Measurements from ENCODE around the gene C4orf51.

C4orf51 gene

GRCh38 chr4:145769450-145770037, 89.6 kb downstream of the C4orf51 start:
- H3K27ac ChIP-seq (ENCODE audit: low read depth, low read length), result no peak overlapping the region
- no peaks in the 10 kb centered on the region for H3K9me3 ChIP-seq (ENCODE audit: control insufficient read depth in 1 of 2, low read length in 2 of 2)
- no peak overlapping the region for H3K9ac ChIP-seq (ENCODE audit: low read depth in 1 of 2, low read length in 2 of 2)
- H3K4me3 ChIP-seq (ENCODE audit: low read depth in 1 of 2, low read length in 2 of 2), result no peak overlapping the region
- H3K4me1 ChIP-seq (ENCODE audit: control insufficient read depth in 1 of 2, insufficient read depth in 2 of 2, low read length in 2 of 2), result no peaks in the 10 kb centered on the region
- H3K36me3 ChIP-seq (ENCODE audit: control insufficient read depth in 1 of 2, insufficient read depth in 2 of 2, low read length in 2 of 2), result peaks cover 11 to 56% of the 10 kb centered on the region in 2 donors
- H3K27me3 ChIP-seq (ENCODE audit: control insufficient read depth in 1 of 2, insufficient read depth in 2 of 2, low read length in 2 of 2), result no peaks in the 10 kb centered on the region

GRCh38 chr4:145770124-145770523, 90.2 kb downstream of the C4orf51 start:
- Histone ChIP-seq H3K27ac (ENCODE audit: low read depth, low read length) (no peak overlapping the region), H3K9me3 (ENCODE audit: control insufficient read depth in 1 of 2, low read length in 2 of 2) (no peaks in the 10 kb centered on the region)

GRCh38 chr4:145772347-145772746, 92.4 kb downstream of the C4orf51 start:
- H3K27ac ChIP-seq (ENCODE audit: low read depth, low read length), result no peak overlapping the region
- H3K9me3 ChIP-seq (ENCODE audit: control insufficient read depth in 1 of 2, low read length in 2 of 2), result no peaks in the 10 kb centered on the region
- H3K27me3 ChIP-seq (ENCODE audit: control insufficient read depth in 1 of 2, insufficient read depth in 2 of 2, low read length in 2 of 2), result no peaks in the 10 kb centered on the region
- peaks cover 11 to 65% of the 10 kb centered on the region in 2 donors for H3K36me3 ChIP-seq (ENCODE audit: control insufficient read depth in 1 of 2, insufficient read depth in 2 of 2, low read length in 2 of 2)
- no peaks in the 10 kb centered on the region for H3K4me1 ChIP-seq (ENCODE audit: control insufficient read depth in 1 of 2, insufficient read depth in 2 of 2, low read length in 2 of 2)
- H3K4me3 ChIP-seq (ENCODE audit: low read depth in 1 of 2, low read length in 2 of 2), result no peak overlapping the region
- H3K9ac ChIP-seq (ENCODE audit: low read depth in 1 of 2, low read length in 2 of 2), result no peak overlapping the region

More at GRCh38 chr4:145770124-145770523, 90.2 kb downstream of the C4orf51 start:
- Histone ChIP-seq H3K36me3 (ENCODE audit: control insufficient read depth in 1 of 2, insufficient read depth in 2 of 2, low read length in 2 of 2) (peaks cover 11 to 56% of the 10 kb centered on the region in 2 donors), H3K4me3 (ENCODE audit: low read depth in 1 of 2, low read length in 2 of 2) (no peak overlapping the region), H3K4me1 (ENCODE audit: control insufficient read depth in 1 of 2, insufficient read depth in 2 of 2, low read length in 2 of 2) (no peaks in the 10 kb centered on the region), H3K27me3 (ENCODE audit: control insufficient read depth in 1 of 2, insufficient read depth in 2 of 2, low read length in 2 of 2) (no peaks in the 10 kb centered on the region), H3K9ac (ENCODE audit: low read depth in 1 of 2, low read length in 2 of 2) (no peak overlapping the region)

GRCh38 chr4:145773581-145774234, 93.8 kb downstream of the C4orf51 start:
- Histone ChIP-seq H3K36me3 (ENCODE audit: control insufficient read depth in 1 of 2, insufficient read depth in 2 of 2, low read length in 2 of 2) (peaks cover 11 to 61% of the 10 kb centered on the region in 2 donors), H3K27ac (ENCODE audit: low read depth, low read length) (no peak overlapping the region)

DNA sequence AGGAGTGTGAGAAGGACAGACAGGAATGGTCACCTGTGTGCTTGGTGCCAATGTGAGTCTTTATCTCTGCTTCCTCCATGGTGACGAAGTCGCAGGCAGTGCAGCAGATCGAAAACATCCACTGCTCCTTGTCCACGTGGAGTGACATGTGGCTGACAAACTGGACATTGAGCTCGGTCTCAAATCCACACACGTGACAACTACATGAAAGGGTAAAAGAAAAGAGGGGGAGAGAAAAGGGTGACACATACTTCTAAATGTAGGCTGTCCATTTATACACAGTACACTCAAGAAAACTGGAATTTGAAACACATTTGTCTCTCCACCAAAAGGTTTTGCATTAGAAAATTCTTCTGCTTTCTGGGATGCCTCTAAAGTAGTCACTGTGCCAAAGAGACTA, 94.5 kb downstream of the C4orf51 start:
- H3K36me3 ChIP-seq (ENCODE audit: control insufficient read depth in 1 of 2, insufficient read depth in 2 of 2, low read length in 2 of 2), result peaks cover 11 to 66% of the 10 kb centered on the region in 2 donors
- H3K27ac ChIP-seq (ENCODE audit: low read depth, low read length), result no peak overlapping the region
- H3K9me3 ChIP-seq (ENCODE audit: control insufficient read depth in 1 of 2, low read length in 2 of 2), result no peaks in the 10 kb centered on the region
- H3K4me1 ChIP-seq (ENCODE audit: control insufficient read depth in 1 of 2, insufficient read depth in 2 of 2, low read length in 2 of 2), result no peaks in the 10 kb centered on the region
- no peak overlapping the region for H3K9ac ChIP-seq (ENCODE audit: low read depth in 1 of 2, low read length in 2 of 2)
- H3K4me3 ChIP-seq (ENCODE audit: low read depth in 1 of 2, low read length in 2 of 2), result no peak overlapping the region
- no peaks in the 10 kb centered on the region for H3K27me3 ChIP-seq (ENCODE audit: control insufficient read depth in 1 of 2, insufficient read depth in 2 of 2, low read length in 2 of 2)

More at GRCh38 chr4:145773581-145774234, 93.8 kb downstream of the C4orf51 start:
- no peak overlapping the region for H3K4me3 ChIP-seq (ENCODE audit: low read depth in 1 of 2, low read length in 2 of 2)
- no peaks in the 10 kb centered on the region for H3K27me3 ChIP-seq (ENCODE audit: control insufficient read depth in 1 of 2, insufficient read depth in 2 of 2, low read length in 2 of 2)
- H3K4me1 ChIP-seq (ENCODE audit: control insufficient read depth in 1 of 2, insufficient read depth in 2 of 2, low read length in 2 of 2), result no peaks in the 10 kb centered on the region
- no peaks in the 10 kb centered on the region for H3K9me3 ChIP-seq (ENCODE audit: control insufficient read depth in 1 of 2, low read length in 2 of 2)
- no peak overlapping the region for H3K9ac ChIP-seq (ENCODE audit: low read depth in 1 of 2, low read length in 2 of 2)

GRCh38 chr4:145775406-145775805, 95.5 kb downstream of the C4orf51 start:
- Histone ChIP-seq H3K9me3 (ENCODE audit: control insufficient read depth in 1 of 2, low read length in 2 of 2) (no peaks in the 10 kb centered on the region), H3K27me3 (ENCODE audit: control insufficient read depth in 1 of 2, insufficient read depth in 2 of 2, low read length in 2 of 2) (no peaks in the 10 kb centered on the region), H3K4me3 (ENCODE audit: low read depth in 1 of 2, low read length in 2 of 2) (no peak overlapping the region), H3K9ac (ENCODE audit: low read depth in 1 of 2, low read length in 2 of 2) (no peak overlapping the region), H3K36me3 (ENCODE audit: control insufficient read depth in 1 of 2, insufficient read depth in 2 of 2, low read length in 2 of 2) (peaks cover 11 to 66% of the 10 kb centered on the region in 2 donors), H3K27ac (ENCODE audit: low read depth, low read length) (no peak overlapping the region), H3K4me1 (ENCODE audit: control insufficient read depth in 1 of 2, insufficient read depth in 2 of 2, low read length in 2 of 2) (no peaks in the 10 kb centered on the region)

GRCh38 chr4:145776208-145776607, 96.3 kb downstream of the C4orf51 start:
- H3K4me1 ChIP-seq (ENCODE audit: control insufficient read depth in 1 of 2, insufficient read depth in 2 of 2, low read length in 2 of 2), result no peaks in the 10 kb centered on the region
- no peak overlapping the region for H3K4me3 ChIP-seq (ENCODE audit: low read depth in 1 of 2, low read length in 2 of 2)
- no peak overlapping the region for H3K9ac ChIP-seq (ENCODE audit: low read depth in 1 of 2, low read length in 2 of 2)
- H3K27me3 ChIP-seq (ENCODE audit: control insufficient read depth in 1 of 2, insufficient read depth in 2 of 2, low read length in 2 of 2), result no peaks in the 10 kb centered on the region
- H3K36me3 ChIP-seq (ENCODE audit: control insufficient read depth in 1 of 2, insufficient read depth in 2 of 2, low read length in 2 of 2), result peaks cover 11 to 62% of the 10 kb centered on the region in 2 donors
- no peaks in the 10 kb centered on the region for H3K9me3 ChIP-seq (ENCODE audit: control insufficient read depth in 1 of 2, low read length in 2 of 2)
- H3K27ac ChIP-seq (ENCODE audit: low read depth, low read length), result no peak overlapping the region

DNA sequence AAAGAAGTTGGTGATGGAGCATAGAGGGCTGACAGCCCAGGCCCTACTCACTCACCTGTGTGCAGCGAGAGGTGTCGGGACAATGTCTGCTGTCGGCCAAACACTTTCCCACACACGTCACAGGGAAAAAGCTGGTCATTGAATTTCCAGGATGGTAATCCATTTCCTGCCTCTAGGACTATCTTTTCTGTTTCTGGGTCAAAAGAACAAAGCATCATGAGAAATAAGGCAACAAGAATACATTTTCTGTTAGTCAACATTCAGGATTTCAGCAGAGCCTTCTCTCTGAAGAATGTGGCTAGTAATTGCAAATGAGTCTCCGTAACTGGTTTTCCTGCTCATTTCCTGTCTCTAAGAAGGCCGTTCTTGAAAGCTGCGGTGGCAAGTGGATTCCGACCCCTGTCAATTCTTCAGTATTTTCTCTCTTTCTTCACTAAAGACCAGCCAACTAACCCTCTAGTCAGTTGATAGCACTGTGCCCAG, 99.4 kb downstream of the C4orf51 start:
- no peaks in the 10 kb centered on the region for H3K4me1 ChIP-seq (ENCODE audit: control insufficient read depth in 1 of 2, insufficient read depth in 2 of 2, low read length in 2 of 2)
- H3K36me3 ChIP-seq (ENCODE audit: control insufficient read depth in 1 of 2, insufficient read depth in 2 of 2, low read length in 2 of 2), result peaks cover 7 to 31% of the 10 kb centered on the region in 2 donors
- H3K4me3 ChIP-seq (ENCODE audit: low read depth in 1 of 2, low read length in 2 of 2), result no peak overlapping the region
- no peaks in the 10 kb centered on the region for H3K27me3 ChIP-seq (ENCODE audit: control insufficient read depth in 1 of 2, insufficient read depth in 2 of 2, low read length in 2 of 2)
- H3K9me3 ChIP-seq (ENCODE audit: control insufficient read depth in 1 of 2, low read length in 2 of 2), result no peaks in the 10 kb centered on the region
- H3K27ac ChIP-seq (ENCODE audit: low read depth, low read length), result no peak overlapping the region
- no peak overlapping the region for H3K9ac ChIP-seq (ENCODE audit: low read depth in 1 of 2, low read length in 2 of 2)

DNA sequence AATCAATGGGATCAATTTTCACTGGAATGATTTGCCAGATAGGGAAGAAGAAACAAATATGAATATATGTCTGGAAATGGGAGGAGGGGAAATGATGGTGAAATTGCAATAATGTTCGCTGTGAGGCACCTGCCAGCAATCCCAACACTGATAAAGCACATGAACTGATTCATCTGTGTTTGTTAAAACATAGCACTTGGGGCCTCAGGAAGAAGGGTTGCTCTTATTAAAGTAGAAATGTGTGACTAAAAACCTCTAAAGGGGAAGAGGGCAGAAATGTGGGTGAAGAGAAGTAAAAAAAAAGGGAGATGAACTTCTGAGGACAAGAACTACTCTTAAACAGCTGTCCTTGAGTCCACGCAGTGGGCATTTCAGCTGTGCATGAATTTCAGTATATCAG, 101.4 kb downstream of the C4orf51 start:
- Histone ChIP-seq H3K4me1 (ENCODE audit: control insufficient read depth in 1 of 2, insufficient read depth in 2 of 2, low read length in 2 of 2) (no peaks in the 10 kb centered on the region), H3K27ac (ENCODE audit: low read depth, low read length) (no peak overlapping the region), H3K9me3 (ENCODE audit: control insufficient read depth in 1 of 2, low read length in 2 of 2) (no peaks in the 10 kb centered on the region), H3K36me3 (ENCODE audit: control insufficient read depth in 1 of 2, insufficient read depth in 2 of 2, low read length in 2 of 2) (peaks cover 4 to 13% of the 10 kb centered on the region in 2 donors), H3K9ac (ENCODE audit: low read depth in 1 of 2, low read length in 2 of 2) (no peak overlapping the region), H3K27me3 (ENCODE audit: control insufficient read depth in 1 of 2, insufficient read depth in 2 of 2, low read length in 2 of 2) (no peaks in the 10 kb centered on the region), H3K4me3 (ENCODE audit: low read depth in 1 of 2, low read length in 2 of 2) (no peak overlapping the region)
